ENCODE data around the gene HOOK1. TPM values are rescaled to one million over a fixed set of nuclear protein-coding genes. Genes with fewer than 3 reads are reported as not detected.
"Not testable (repeated sequence)": the region's sequence is repeated elsewhere in the genome, so short reads cannot be mapped to it uniquely, and the experiment has no call there.

HOOK1 gene
- total RNA-seq, 1 donor from 2014 or later: not detected

DNA sequence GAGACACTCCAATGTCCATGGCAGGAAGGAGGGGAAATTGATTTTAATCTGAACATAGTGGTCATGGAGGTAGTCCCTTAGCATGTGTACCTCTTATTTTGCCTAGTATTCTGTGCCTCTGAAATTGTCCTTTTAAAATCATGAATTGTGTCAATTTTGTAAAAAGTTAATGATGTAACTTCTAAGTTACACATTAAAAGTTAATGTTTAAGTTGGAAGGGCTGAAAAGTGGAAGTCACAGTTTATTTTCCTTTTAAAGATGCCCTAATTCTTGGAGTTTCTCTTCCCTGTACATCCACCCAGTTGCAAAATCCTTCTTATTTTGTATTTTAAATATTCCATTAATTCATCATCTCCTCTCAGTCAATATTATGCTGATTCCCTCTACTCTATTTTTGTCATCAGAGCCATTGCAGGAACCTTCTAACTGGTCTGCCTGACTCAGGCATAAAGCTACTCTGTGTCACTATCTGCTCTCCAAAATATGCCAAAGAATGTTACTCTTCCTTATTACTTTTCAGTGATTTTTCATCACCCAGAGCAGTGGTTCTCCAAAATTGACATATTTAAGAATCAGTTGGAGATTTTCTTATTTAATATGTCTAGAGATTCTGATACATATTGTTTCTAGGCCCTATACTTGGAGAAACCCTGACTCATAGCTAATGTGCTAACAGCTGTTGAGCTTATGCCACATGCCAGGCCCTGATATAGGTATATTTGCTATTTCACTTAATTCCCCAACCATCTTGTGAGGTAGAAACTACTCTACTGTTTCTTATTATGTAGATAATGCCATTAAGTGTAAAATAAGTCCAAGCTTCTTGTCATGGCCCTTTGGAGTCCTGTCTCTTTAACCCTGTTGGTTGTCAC is 5.1 kb downstream of the HOOK1 start:
- no peak for DNase-seq (ENCODE audit: low read depth, low spot score)

DNA sequence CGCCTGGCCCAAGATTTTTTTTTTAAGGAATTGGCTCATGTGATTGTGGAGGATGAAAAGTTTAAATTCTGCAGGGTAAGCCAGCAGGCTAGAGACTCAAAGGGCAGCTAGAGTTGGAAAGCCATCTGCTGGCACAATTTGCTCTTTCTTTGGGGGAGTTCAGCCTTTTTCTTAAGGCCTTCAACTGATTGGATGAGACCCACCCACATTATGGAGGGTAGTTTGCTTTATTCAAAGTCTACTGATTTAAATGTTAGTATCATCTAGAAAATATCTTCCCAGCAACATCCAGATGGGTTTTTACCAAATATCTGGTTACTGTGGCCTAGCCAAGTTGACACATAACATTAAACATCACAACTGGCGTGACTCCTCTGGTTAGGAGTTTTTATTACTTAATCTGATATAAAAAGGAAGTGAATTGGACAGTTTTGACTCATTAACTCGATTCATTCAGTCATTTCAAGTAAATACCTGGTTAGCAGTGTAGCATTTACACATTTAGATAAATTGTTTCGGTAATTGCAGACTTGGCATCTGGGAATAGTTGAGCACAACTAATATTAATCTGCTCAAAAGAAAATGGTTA is 12.4 kb downstream of the HOOK1 start:
- no peak for DNase-seq (ENCODE audit: low read depth, low spot score)

GRCh38 chr1:59828160-59828559 is 13.4 kb downstream of the HOOK1 start:
- no peak for DNase-seq (ENCODE audit: low read depth, low spot score)

DNA sequence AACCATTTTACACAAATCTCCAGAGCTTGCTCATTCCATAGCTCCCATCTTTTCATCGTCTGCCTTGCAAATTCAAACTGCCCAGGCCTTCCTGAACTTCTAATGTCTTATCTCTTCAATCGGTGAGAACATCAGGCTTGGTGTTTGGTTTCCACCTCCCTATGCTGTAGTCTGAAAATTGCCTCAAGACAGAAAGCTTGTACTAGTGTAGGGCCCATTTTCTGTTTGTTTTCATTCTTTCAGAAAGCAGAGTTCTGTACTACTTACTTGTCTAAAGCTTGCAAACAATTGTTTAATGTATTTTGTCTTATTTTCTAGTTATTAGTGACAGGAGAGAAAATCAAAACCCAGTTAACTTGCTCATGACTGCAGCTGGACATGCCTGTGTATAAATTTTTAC is 16.8 kb downstream of the HOOK1 start:
- DNase-seq (ENCODE audit: low read depth, low spot score): no peak

GRCh38 chr1:59833022-59833421 is 18.3 kb downstream of the HOOK1 start:
- no peak for DNase-seq (ENCODE audit: low read depth, low spot score)

DNA sequence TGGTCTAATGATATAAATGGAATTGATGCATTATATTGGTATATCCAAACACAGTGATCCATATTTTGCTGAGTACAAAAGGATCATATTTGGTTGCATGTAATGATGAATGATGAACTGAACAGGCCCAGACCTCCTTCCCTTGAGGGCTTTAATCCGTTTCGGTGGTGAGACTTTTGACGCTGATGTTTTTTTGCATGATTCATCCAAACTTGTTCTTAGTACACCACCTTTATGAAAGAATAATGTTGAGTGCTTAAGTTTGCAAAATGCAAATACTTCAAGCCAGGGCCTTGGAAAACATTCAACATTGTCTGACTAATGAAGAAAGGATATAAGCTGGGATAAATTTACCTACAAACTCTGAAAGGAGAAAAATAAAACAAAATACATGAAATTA is 19.2 kb downstream of the HOOK1 start:
- DNase-seq (ENCODE audit: low read depth, low spot score): no peak

- DNase-seq (ENCODE audit: low read depth, low spot score): not testable (repeated sequence)
Observed at GRCh38 chr1:59837857-59838256, 23.1 kb downstream of the HOOK1 start.

GRCh38 chr1:59845091-59845490 is 30.3 kb downstream of the HOOK1 start:
- no peak for DNase-seq (ENCODE audit: low read depth, low spot score)

- DNase-seq (ENCODE audit: low read depth, low spot score): no peak
Observed at GRCh38 chr1:59846209-59846894, 31.6 kb downstream of the HOOK1 start.

DNA sequence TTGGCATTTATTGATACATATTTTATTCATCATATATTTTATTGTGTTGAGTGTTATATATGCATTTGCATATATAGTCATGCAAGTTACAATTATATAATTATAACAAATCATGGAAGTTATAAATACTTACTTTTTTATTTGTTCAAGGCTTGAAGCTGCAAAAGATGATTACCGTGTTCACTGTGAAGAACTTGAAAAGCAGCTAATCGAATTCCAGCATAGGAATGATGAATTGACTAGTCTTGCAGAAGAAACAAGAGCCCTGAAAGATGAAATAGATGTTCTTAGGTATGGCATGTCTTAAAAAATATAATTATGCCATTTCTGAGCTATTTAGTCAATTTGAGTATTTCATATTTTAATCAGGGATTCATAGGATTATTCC is 32.1 kb downstream of the HOOK1 start:
- no peak for DNase-seq (ENCODE audit: low read depth, low spot score)

DNA sequence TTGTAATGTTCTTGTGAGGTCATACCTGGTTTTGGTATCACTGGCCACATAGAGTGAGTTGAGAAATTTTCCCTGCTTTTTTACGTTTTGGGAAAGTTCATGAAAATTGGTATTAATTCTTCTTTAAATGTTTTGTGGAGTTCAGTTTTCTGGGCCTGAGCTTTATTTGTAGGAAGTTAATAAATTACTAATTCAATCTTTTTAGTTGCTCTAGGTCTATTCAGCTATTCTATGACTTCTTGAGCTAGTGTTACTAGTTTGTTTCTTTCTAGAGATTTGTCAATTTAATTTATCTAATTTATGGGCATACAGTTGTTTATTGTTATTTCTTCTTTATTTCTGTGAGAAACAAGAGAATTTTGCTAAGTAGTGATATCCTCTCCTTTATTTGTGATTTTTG is 37.4 kb downstream of the HOOK1 start:
- DNase-seq (ENCODE audit: low read depth, low spot score): no peak

GRCh38 chr1:59855297-59855696 is 40.5 kb downstream of the HOOK1 start:
- DNase-seq (ENCODE audit: low read depth, low spot score): not testable (repeated sequence)

- no peak for DNase-seq (ENCODE audit: low read depth, low spot score)
Observed at GRCh38 chr1:59856725-59857338, 42.1 kb downstream of the HOOK1 start.

DNA sequence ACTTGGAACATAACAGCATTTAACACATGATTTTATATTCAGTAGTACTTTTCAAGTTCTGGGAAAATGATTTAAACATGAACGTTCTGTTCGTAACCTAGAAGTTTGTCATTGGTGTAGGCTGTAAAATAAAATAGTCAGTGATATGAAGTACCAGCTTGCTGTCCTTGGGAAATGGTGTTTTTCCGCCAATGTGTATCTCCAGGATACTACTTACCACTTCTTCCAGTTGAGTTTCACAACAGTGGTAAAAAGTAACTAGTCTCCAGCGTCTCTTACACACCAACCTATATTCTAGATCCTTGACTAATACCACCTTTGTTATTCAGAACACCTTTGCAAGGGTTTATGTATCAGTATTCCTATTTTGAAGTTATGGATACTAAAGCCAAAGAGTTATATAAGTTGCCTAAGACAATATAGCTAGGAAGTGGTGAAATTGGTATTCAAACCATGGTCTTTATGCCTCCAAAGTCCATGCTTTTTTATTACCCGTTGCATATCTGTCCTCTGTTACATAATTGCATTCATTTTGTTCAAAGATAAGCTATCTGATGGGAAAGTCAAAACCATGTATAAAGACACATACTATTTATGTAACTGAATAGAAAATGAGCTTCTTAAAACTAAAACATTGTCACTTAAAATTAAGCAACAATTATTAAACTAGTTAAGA is 43.1 kb downstream of the HOOK1 start:
- DNase-seq (ENCODE audit: low read depth, low spot score): no peak

DNA sequence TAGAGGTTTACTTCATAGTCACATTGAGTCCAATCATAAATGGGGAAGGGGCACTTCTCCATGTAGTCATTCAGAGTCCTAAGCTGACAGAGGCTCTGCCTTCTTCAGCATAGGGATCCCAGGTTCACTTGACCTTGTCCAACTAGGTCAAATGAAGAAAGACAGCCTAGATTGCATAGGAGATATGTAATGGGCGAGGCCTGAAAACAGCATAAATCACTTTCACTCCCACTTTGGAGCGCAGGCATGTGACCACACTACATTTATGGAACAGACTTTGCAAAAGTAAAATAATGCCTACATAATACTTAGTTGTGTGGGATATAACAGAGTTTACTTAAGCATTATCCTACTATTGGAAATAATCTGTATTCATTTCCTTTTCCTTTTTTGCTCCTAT is 51.7 kb downstream of the HOOK1 start:
- no peak for DNase-seq (ENCODE audit: low read depth, low spot score)

DNA sequence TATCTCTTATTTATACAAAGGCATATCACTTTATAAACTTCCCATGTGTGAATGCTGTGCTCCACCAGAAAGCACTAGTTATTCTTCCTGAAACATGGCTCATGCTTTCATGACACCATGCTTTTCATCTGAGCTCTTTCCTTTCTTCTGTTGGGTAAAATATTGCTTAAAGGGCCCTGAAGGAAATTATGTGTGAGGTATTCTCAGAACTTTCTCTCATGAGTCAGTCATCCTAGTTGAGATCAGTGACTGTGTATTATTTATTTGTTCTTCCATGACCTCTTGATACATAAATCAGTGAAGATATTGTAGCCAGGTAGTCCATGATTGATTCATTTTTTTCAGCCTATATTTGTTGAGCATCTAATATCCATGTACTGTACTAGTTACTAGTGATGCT is 57.0 kb downstream of the HOOK1 start:
- DNase-seq (ENCODE audit: low read depth, low spot score): no peak

GRCh38 chr1:59877108-59877682 is 62.4 kb downstream of the HOOK1 start:
- no peak for DNase-seq (ENCODE audit: low read depth, low spot score)

DNA sequence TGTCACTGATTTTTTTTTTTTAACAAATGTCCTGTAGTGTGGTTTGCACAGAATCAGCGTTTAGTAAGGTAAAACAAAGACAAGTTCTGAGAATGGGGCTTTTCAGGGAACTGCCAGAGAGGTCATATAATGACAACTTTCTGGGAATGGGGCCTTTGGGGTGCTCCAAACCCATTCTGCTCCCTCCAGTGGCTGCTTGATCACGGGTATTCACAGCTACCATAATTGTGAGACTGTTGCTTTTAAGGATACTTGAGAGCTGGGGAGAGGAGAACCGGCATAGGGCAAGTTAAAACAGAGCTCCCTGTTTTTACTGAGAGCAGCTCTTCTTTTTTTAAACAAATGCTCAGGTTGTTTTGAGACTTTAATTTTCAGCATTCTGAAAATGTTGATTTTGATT is 63.6 kb downstream of the HOOK1 start:
- no peak for DNase-seq (ENCODE audit: low read depth, low spot score)

DNA sequence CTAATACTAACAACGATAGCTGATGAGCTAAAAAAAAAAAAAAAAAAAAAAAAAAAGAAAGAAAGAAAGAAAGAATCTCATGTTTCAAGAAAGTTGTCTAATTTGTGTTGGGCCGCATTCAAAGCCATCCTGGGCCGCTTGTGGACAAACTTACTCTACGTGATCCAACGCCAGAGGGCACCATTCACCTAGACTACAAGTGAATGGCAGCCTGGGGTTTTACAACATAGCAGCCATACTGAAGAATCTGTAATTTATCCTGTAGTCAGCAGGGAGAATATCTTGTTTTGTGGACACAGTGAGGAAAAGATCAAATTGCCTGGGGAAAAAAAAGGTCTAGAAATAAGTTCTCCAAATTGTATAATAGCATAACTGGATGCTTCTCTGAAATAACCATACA is 64.8 kb downstream of the HOOK1 start:
- DNase-seq (ENCODE audit: low read depth, low spot score): peak; percentile 53

- DNase-seq (ENCODE audit: low read depth, low spot score): peak; percentile 54
Observed at GRCh38 chr1:59879996-59880505, 65.3 kb downstream of the HOOK1 start.

- DNase-seq (ENCODE audit: low read depth, low spot score): no peak
Observed at GRCh38 chr1:59880735-59881134, 66.0 kb downstream of the HOOK1 start.

Data from pulmonary artery endothelial cell (primary cell).